Measurements from ENCODE around the gene HDAC7. TPM values are rescaled to one million over a fixed set of nuclear protein-coding genes. Genes with fewer than 3 reads are reported as not detected.
A peak's percentile ranks its signal among the peaks of the same experiment; 100 is the strongest.

Gene HDAC7
- total and polyA plus RNA-seq, 2 of the 13 experiments (the other 11 are each of a cell fraction or from before 2014, with no cell fraction given): 4.6 to 10.8 TPM

GRCh38 chr12:47820631-47821345, 1.1 kb upstream of the HDAC7 start (continued):
- TF ChIP-seq RAD51 (IDR thresholded peaks at IDR 0.05; ENCODE audit: borderline replicate concordance) (no peak), PRDM4 (CRISPR knock-in tag; IDR thresholded peaks at IDR 0.05; ENCODE audit: borderline replicate concordance) (no peak), ZMYM4 (CRISPR knock-in tag; IDR thresholded peaks at IDR 0.05) (no peak), ZBTB1 (CRISPR knock-in tag; IDR thresholded peaks at IDR 0.05; ENCODE audit: borderline replicate concordance) (no peak), EP300 (IDR thresholded peaks at IDR 0.05; ENCODE audit: low read depth in 2 of 2, low read length in 2 of 2) (0 out of 4 replicates have a peak, but pooled peaks of 1 of the 2 experiments have one; percentile 30), EP300 (CRISPR knock-in tag; IDR thresholded peaks at IDR 0.05; ENCODE audit: borderline replicate concordance) (no peak), NR2F6 (IDR thresholded peaks at IDR 0.05) (peak; percentile 73), NR2F6 (CRISPR knock-in tag; IDR thresholded peaks at IDR 0.05) (peak; percentile 73), SP2 (CRISPR knock-in tag; IDR thresholded peaks at IDR 0.05) (no peak), ZNF589 (CRISPR knock-in tag; conservative IDR thresholded peaks at IDR 0.05) (no peak), ZNF281 (CRISPR knock-in tag; IDR thresholded peaks at IDR 0.05; ENCODE audit: borderline replicate concordance) (no peak), CERS6 (CRISPR knock-in tag; IDR thresholded peaks at IDR 0.05) (no peak), RBM22 (optimal IDR thresholded peaks at IDR 0.05; ENCODE audit: low read length) (no peak), EZH2 (conservative IDR thresholded peaks at IDR 0.05; ENCODE audit: low read depth, low read length) (no peak), PAWR (CRISPR knock-in tag; IDR thresholded peaks at IDR 0.05; ENCODE audit: borderline replicate concordance) (no peak), GZF1 (CRISPR knock-in tag; IDR thresholded peaks at IDR 0.05) (0 out of 2 replicates have a peak, but pooled peaks have one; percentile 29), U2AF2 (IDR thresholded peaks at IDR 0.05; ENCODE audit: low read depth, low read length) (no peak), HDAC2 (CRISPR knock-in tag; IDR thresholded peaks at IDR 0.05) (no peak; the same call in 1 of the 2 replicates), ZNF766 (CRISPR knock-in tag; IDR thresholded peaks at IDR 0.05; ENCODE audit: borderline replicate concordance) (no peak)

Measured in HepG2 (cell line).